ENCODE measurements around the gene BTNL3.

BTNL3 gene

GRCh38 chr5:181028032-181028819, 39.6 kb downstream of the BTNL3 start:
- TF ChIP-seq ZFX (IDR thresholded peaks at IDR 0.05; ENCODE audit: borderline replicate concordance) (no peak), CTCF (IDR thresholded peaks at IDR 0.05) (no peak)
- H3K27ac ChIP-seq: peak overlapping the region; percentile 35

GRCh38 chr5:181031716-181032115, 43.1 kb downstream of the BTNL3 start:
- no peak for TF ChIP-seq ZFX (IDR thresholded peaks at IDR 0.05; ENCODE audit: borderline replicate concordance)
- no peak for TF ChIP-seq CTCF (IDR thresholded peaks at IDR 0.05)
- H3K27ac ChIP-seq: no peak overlapping the region

- TF ChIP-seq CTCF (IDR thresholded peaks at IDR 0.05) (no peak), ZFX (IDR thresholded peaks at IDR 0.05; ENCODE audit: borderline replicate concordance) (no peak)
- H3K27ac ChIP-seq: no peak overlapping the region
These were observed 47.6 kb downstream of the BTNL3 start for GRCh38 chr5:181035991-181036815.

- no peak for TF ChIP-seq CTCF (IDR thresholded peaks at IDR 0.05)
- no peak for TF ChIP-seq ZFX (IDR thresholded peaks at IDR 0.05; ENCODE audit: borderline replicate concordance)
- no peak overlapping the region for H3K27ac ChIP-seq
These were observed 48.2 kb downstream of the BTNL3 start for GRCh38 chr5:181036816-181037364.

GRCh38 chr5:181037365-181037861, 48.8 kb downstream of the BTNL3 start:
- no peak for TF ChIP-seq CTCF (IDR thresholded peaks at IDR 0.05)
- TF ChIP-seq ZFX (IDR thresholded peaks at IDR 0.05; ENCODE audit: borderline replicate concordance): no peak
- no peak overlapping the region for H3K27ac ChIP-seq

- H3K27ac ChIP-seq: no peak overlapping the region
- TF ChIP-seq ZFX (IDR thresholded peaks at IDR 0.05; ENCODE audit: borderline replicate concordance): no peak
These were observed 50.8 kb downstream of the BTNL3 start for GRCh38 chr5:181039471-181039870.

- TF ChIP-seq ZFX (IDR thresholded peaks at IDR 0.05; ENCODE audit: borderline replicate concordance): no peak
- TF ChIP-seq CTCF (IDR thresholded peaks at IDR 0.05): no peak
These were observed 51.4 kb downstream of the BTNL3 start, which contains the start of gene BTNL9 for GRCh38 chr5:181039931-181040630. BTNL9 (plus strand) TSS chr5:181040266; CDS start chr5:181045490, 5,224 bp downstream.

More at GRCh38 chr5:181039931-181040630, 51.4 kb downstream of the BTNL3 start, which contains the start of gene BTNL9:
- no peak within 1 kb of the TSS for H3K27ac ChIP-seq
